PC-3 (cell line): Measurements from ENCODE around the gene AP3S1.

Experiments used
- EZH2 ChIP-seq: fragments of 300-600 bp; sonication (generic); IDR thresholded peaks from one replicate; pipeline ENCODE4 v1.6.1; 2017; ENCODE audit warnings: antibody characterized with exemption, mild to moderate bottlenecking, low read length; ENCODE audit not compliant: unreplicated experiment
- EZH2phosphoT487 ChIP-seq: fragments of 300-600 bp; sonication (generic); IDR thresholded peaks from 2 replicates; pipeline ENCODE4 v1.6.1; 2018; ENCODE audit warnings: mild to moderate bottlenecking, antibody characterized with exemption, low read length, borderline replicate concordance
- TF ChIP-seq, protein P1 (sequence below): fragments of 300-600 bp; sonication (generic); conservative IDR thresholded peaks from 2 replicates; pipeline ENCODE4 v1.5.1; 2017; ENCODE audit warnings: antibody characterized with exemption, low read depth, mild to moderate bottlenecking, low read length

DNA sequence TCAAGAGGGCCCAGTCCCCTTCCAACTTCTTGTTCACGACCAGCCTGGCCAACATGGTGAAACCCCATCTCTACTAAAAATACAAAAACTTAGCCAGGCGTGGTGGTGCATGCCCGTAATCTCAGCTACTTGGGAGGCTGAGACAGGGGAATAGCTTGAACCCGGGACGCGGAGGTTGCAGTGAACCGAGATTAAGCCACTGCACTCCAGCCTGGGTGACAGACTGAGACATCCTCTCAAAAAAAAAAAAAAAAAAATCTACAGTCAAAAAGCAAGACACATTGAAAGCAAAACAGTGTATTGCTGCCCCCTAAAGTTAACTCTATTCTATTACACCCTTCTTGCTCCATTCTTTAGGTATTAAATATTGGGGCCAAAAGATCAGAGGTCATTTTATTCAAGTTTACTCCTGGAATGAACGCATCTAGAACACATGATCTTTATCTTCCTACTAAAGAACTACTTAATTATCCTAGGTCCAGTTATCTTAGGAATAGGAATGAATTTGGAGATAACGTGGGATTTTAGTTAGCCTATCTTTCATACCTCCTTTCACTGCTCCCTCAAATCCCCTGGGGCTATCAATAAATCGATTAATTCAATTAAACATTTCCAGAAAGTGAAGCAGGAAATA lies 2.7 kb upstream of the AP3S1 start:
- TF ChIP-seq, protein P1, sequence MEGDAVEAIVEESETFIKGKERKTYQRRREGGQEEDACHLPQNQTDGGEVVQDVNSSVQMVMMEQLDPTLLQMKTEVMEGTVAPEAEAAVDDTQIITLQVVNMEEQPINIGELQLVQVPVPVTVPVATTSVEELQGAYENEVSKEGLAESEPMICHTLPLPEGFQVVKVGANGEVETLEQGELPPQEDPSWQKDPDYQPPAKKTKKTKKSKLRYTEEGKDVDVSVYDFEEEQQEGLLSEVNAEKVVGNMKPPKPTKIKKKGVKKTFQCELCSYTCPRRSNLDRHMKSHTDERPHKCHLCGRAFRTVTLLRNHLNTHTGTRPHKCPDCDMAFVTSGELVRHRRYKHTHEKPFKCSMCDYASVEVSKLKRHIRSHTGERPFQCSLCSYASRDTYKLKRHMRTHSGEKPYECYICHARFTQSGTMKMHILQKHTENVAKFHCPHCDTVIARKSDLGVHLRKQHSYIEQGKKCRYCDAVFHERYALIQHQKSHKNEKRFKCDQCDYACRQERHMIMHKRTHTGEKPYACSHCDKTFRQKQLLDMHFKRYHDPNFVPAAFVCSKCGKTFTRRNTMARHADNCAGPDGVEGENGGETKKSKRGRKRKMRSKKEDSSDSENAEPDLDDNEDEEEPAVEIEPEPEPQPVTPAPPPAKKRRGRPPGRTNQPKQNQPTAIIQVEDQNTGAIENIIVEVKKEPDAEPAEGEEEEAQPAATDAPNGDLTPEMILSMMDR, result peak; percentile 64
- TF ChIP-seq EZH2 (no peak), EZH2phosphoT487 (no peak)
